ENCODE measurements around the gene CLEC4G.

The CLEC4G gene

GRCh38 chr19:7737215-7737614 is 5.3 kb upstream of the CLEC4G start:
- in situ Hi-C loops (cut with HindIII; ENCODE audit: low sequenced_read_pairs), result no loop called here
- DNase-seq (ENCODE audit: low read depth, low spot score), result no peak
- no peak overlapping the region for H3K4me3 ChIP-seq (ENCODE audit: low read depth, low read length)
- no peak for TF ChIP-seq CTCF (IDR thresholded peaks at IDR 0.05; ENCODE audit: low read depth, low read length)

DNA sequence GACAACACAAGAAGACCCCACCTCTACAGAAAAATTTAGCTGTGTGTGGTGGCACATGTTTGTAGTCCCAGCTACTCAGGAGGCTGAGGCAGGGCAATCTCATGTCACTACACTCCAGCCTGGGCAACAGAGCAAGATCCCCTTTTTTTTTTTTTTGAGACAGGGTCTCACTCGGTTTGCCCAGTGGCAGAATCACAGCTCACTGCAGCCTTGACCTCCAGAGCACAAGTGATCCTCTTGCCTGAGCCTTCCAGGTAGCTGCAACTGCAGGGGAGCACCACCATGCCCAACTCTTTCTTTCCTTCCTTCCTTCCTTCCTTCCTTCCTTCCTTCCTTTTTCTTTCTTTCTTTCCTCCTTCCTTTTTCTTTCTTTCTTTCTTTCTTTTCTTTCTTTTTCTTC is 4.2 kb upstream of the CLEC4G start:
- in situ Hi-C loops (cut with HindIII; ENCODE audit: low sequenced_read_pairs), result no loop called here
- no peak for TF ChIP-seq CTCF (IDR thresholded peaks at IDR 0.05; ENCODE audit: low read depth, low read length)
- H3K4me3 ChIP-seq (ENCODE audit: low read depth, low read length), result no peak overlapping the region
- DNase-seq (ENCODE audit: low read depth, low spot score), result no peak

GRCh38 chr19:7734220-7735203 is 2.6 kb upstream of the CLEC4G start:
- in situ Hi-C loops (cut with HindIII; ENCODE audit: low sequenced_read_pairs), result no loop called here
- H3K4me3 ChIP-seq (ENCODE audit: low read depth, low read length), result no peak overlapping the region
- DNase-seq (ENCODE audit: low read depth, low spot score), result no peak
- TF ChIP-seq CTCF (IDR thresholded peaks at IDR 0.05; ENCODE audit: low read depth, low read length), result no peak

DNA sequence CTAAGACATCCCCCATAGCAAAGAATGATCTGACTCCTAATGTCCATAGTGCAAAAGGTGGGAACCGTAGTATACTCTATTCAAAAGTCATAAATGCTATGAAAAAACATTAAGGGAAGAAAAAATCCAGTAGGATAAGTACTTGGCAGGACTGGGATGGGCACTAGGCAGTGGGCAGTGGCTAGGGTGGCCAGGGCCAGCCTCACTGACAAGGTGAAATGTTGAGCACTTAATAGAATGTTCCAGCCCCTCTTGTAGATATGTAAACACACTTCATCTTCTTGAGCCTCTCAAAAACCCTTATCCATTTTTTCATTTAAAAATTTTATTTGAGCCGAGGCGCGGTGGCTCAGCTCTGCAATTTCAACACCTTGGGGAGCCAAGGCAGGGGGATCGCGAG is 1.5 kb upstream of the CLEC4G start:
- in situ Hi-C loops (cut with HindIII; ENCODE audit: low sequenced_read_pairs), result no loop called here
- DNase-seq (ENCODE audit: low read depth, low spot score), result no peak
- no peak for TF ChIP-seq CTCF (IDR thresholded peaks at IDR 0.05; ENCODE audit: low read depth, low read length)
- no peak overlapping the region for H3K4me3 ChIP-seq (ENCODE audit: low read depth, low read length)

DNA sequence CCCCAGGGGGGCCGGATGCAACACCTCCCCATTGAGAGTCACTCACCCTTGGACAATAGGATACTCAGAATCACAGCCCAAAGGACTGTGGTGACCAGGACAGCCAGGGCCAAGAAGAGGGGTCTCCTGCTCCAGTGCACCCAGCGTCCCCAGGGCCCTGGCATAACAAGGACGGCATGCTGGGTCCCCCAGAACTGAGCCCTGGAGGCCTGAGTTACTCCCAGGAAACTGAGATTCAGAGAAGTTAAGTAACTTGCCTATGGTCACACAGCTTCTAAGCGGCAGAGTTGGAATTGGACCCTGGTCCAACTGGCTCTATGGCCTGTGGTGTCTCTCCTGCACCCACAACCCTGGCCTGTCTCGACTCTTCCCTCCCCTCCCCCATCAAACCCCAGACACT is 295 bp downstream of the CLEC4G start:
- TF ChIP-seq CTCF (IDR thresholded peaks at IDR 0.05; ENCODE audit: low read depth, low read length), result no peak
- in situ Hi-C loops (cut with HindIII; ENCODE audit: low sequenced_read_pairs), result no loop called here
- H3K4me3 ChIP-seq (ENCODE audit: low read depth, low read length), result no peak overlapping the region
- DNase-seq (ENCODE audit: low read depth, low spot score), result no peak

- no peak for DNase-seq (ENCODE audit: low read depth, low spot score)
- H3K4me3 ChIP-seq (ENCODE audit: low read depth, low read length), result no peak overlapping the region
- no peak for TF ChIP-seq CTCF (IDR thresholded peaks at IDR 0.05; ENCODE audit: low read depth, low read length)
- in situ Hi-C loops (cut with HindIII; ENCODE audit: low sequenced_read_pairs), result no loop called here
These were observed 703 bp downstream of the CLEC4G start for GRCh38 chr19:7731218-7731595.

All from astrocyte of the spinal cord (primary cell).